PC-3 (cell line): ENCODE measurements around the gene ITGAL. TPM values are rescaled to one million over a fixed set of nuclear protein-coding genes. Genes with fewer than 3 reads are reported as not detected.
"Not testable (repeated sequence)": the region's sequence is repeated elsewhere in the genome, so short reads cannot be mapped to it uniquely, and the experiment has no call there.

Source experiments
- ATAC-seq: fragments of 200-7000 bp; cut with Tn5 transposase; 2 replicates; pipeline ENCODE4 v1.9.1; 2020; ENCODE audit warnings: mild to moderate bottlenecking, moderate library complexity
- BruUV-seq: library from RNA; stranded (reverse); fragments of 400-500 nt; replicated peaks from 2 replicates; lab custom pipeline; 2021; lab: Mats Ljungman, UMichigan
- CTCF ChIA-PET: fragments of 300-600 bp; sonication (Branson Sonifier 250); formaldehyde crosslinking; loops from one replicate; lab custom pipeline; 2022; ENCODE audit warnings: antibody characterized with exemption; lab: Charles Lee
- POLR2A ChIA-PET: fragments of 300-600 bp; sonication (Branson Sonifier 250); formaldehyde crosslinking; loops from one replicate; lab custom pipeline; 2022; ENCODE audit warnings: antibody characterized with exemption; ENCODE audit not compliant: unreplicated experiment; lab: Charles Lee
- DNase-seq: peaks from one replicate; pipeline ENCODE4 v3.0.0-alpha.2; 2015
- H2AFZ ChIP-seq: fragments of 300-600 bp; sonication (generic); 2 replicates; pipeline ENCODE4 v1.6.0; 2016; ENCODE audit warnings: antibody characterized with exemption, low read length
- H3F3A ChIP-seq: fragments of 300-600 bp; sonication (generic); one replicate; pipeline ENCODE4 v1.6.0; 2017; ENCODE audit warnings: antibody characterized with exemption, low read length, control low read depth, mild to moderate bottlenecking; ENCODE audit not compliant: unreplicated experiment
- H3K27ac ChIP-seq: fragments of 300-600 bp; sonication (generic); 2 replicates; pipeline ENCODE4 v1.5.1; 2016; ENCODE audit warnings: mild to moderate bottlenecking, low read length
- H3K27me3 ChIP-seq: fragments of 300-600 bp; sonication (generic); 2 replicates; pipeline ENCODE4 v1.6.1; 2016; ENCODE audit warnings: low read length, mixed read lengths
- H3K36me3 ChIP-seq: fragments of 300-600 bp; sonication (generic); 2 replicates; pipeline ENCODE4 v1.6.1; 2016; ENCODE audit warnings: low read depth, mixed run types, low read length, mixed read lengths
- H3K4me1 ChIP-seq: fragments of 300-600 bp; sonication (generic); 2 replicates; pipeline ENCODE4 v1.5.1; 2016; ENCODE audit warnings: low read length; ENCODE audit not compliant: insufficient read depth
- H3K4me2 ChIP-seq: fragments of 300-600 bp; sonication (generic); 2 replicates; pipeline ENCODE4 v1.6.0; 2016; ENCODE audit warnings: low read length
- H3K4me3 ChIP-seq: fragments of 300-600 bp; sonication (generic); 2 replicates; pipeline ENCODE4 v1.5.1; 2016; ENCODE audit warnings: mild to moderate bottlenecking, low read length, mixed read lengths
- H3K79me2 ChIP-seq: fragments of 300-600 bp; sonication (generic); 2 replicates; pipeline ENCODE4 v1.6.1; 2017; ENCODE audit warnings: low read length, mixed read lengths
- H3K9ac ChIP-seq: fragments of 300-600 bp; sonication (generic); 2 replicates; pipeline ENCODE4 v1.6.0; 2016; ENCODE audit warnings: mild to moderate bottlenecking, low read length
- H3K9me2 ChIP-seq: fragments of 300-600 bp; sonication (generic); replicated peaks from 2 replicates; pipeline ENCODE4 v1.6.1; 2016; ENCODE audit warnings: mixed run types, low read length, mixed read lengths
- H3K9me3 ChIP-seq: fragments of 300-600 bp; sonication (generic); 2 replicates; pipeline ENCODE4 v1.6.1; 2016; ENCODE audit warnings: low read length, mixed read lengths
- H4K20me1 ChIP-seq: fragments of 300-600 bp; sonication (generic); 2 replicates; pipeline ENCODE4 v1.6.1; 2016; ENCODE audit warnings: low read length, mixed read lengths
- CTCF ChIP-seq: fragments of 300-600 bp; sonication (generic); conservative IDR thresholded peaks from 2 replicates; pipeline ENCODE4 v1.5.1; 2017; ENCODE audit warnings: antibody characterized with exemption, low read depth, mild to moderate bottlenecking, low read length
- EZH2 ChIP-seq: fragments of 300-600 bp; sonication (generic); IDR thresholded peaks from one replicate; pipeline ENCODE4 v1.6.1; 2017; ENCODE audit warnings: antibody characterized with exemption, mild to moderate bottlenecking, low read length; ENCODE audit not compliant: unreplicated experiment
- EZH2phosphoT487 ChIP-seq: fragments of 300-600 bp; sonication (generic); IDR thresholded peaks from 2 replicates; pipeline ENCODE4 v1.6.1; 2018; ENCODE audit warnings: mild to moderate bottlenecking, antibody characterized with exemption, low read length, borderline replicate concordance
- intact Hi-C: fragments of 100-400 bp; cut with micrococcal nuclease; formaldehyde crosslinking; loops from 2 replicates; pipeline ENCODE4 v1.9.0; 2023
- total RNA-seq: library from RNA; depleted of rRNA; stranded (reverse); fragments of >200 nt; gene quantifications from 2 replicates; pipeline ENCODE4 v1.2.3, GENCODE V29; 2014

Gene ITGAL
- total RNA-seq, 1 experiment from 2014 or later: not detected

GRCh38 chr16:30458561-30459394, 13.8 kb upstream of the ITGAL start:
- TF ChIP-seq EZH2 (no peak), EZH2phosphoT487 (no peak), CTCF (no peak)
- ATAC-seq: no peak
- no peaks in the 10 kb centered on the region for H3K27me3 ChIP-seq
- DNase-seq: no peak
- no peaks in the 10 kb centered on the region for H3K9me2 ChIP-seq
- no peaks in the 10 kb centered on the region for H3K36me3 ChIP-seq
- H4K20me1 ChIP-seq: no peaks in the 10 kb centered on the region
- H3K27ac ChIP-seq: no peak overlapping the region
- H3K9me3 ChIP-seq: no peaks in the 10 kb centered on the region
- no peaks in the 10 kb centered on the region for H3K4me1 ChIP-seq
- H3K4me3 ChIP-seq: no peak overlapping the region
- H3K4me2 ChIP-seq: no peak overlapping the region
- intact Hi-C loops: no loop called here
- no peak overlapping the region for H3K9ac ChIP-seq
- no peaks in the 10 kb centered on the region for H3K79me2 ChIP-seq
- CTCF ChIA-PET: no interaction called here
- POLR2A ChIA-PET: no interaction called here
- no peaks in the 10 kb centered on the region for H3F3A ChIP-seq
- no TSS peak for BruUV-seq
- H2AFZ ChIP-seq: no peak overlapping the region

- Histone ChIP-seq H3K4me2 (no peak overlapping the region), H3K79me2 (no peaks in the 10 kb centered on the region), H4K20me1 (no peaks in the 10 kb centered on the region), H3K9me2 (no peaks in the 10 kb centered on the region), H3K9me3 (no peaks in the 10 kb centered on the region), H3K36me3 (no peaks in the 10 kb centered on the region), H3K27ac (no peak overlapping the region), H3K4me3 (no peak overlapping the region), H3K4me1 (no peaks in the 10 kb centered on the region), H2AFZ (no peak overlapping the region), H3F3A (no peaks in the 10 kb centered on the region), H3K27me3 (no peaks in the 10 kb centered on the region), H3K9ac (no peak overlapping the region)
- CTCF ChIA-PET: no interaction called here
- BruUV-seq: no TSS peak
- no peak for ATAC-seq
- TF ChIP-seq CTCF (no peak), EZH2 (no peak), EZH2phosphoT487 (no peak)
- no peak for DNase-seq
- intact Hi-C loops: no loop called here
- POLR2A ChIA-PET: no interaction called here
These were observed 13.1 kb upstream of the ITGAL start for GRCh38 chr16:30459456-30459855.

GRCh38 chr16:30461426-30461825, 11.1 kb upstream of the ITGAL start:
- H3K4me3 ChIP-seq, ATAC-seq, H3K9ac ChIP-seq, H3K4me1 ChIP-seq, H3K4me2 ChIP-seq, H3K9me2 ChIP-seq, BruUV-seq, POLR2A ChIA-PET, H3K27me3 ChIP-seq, H3K36me3 ChIP-seq, DNase-seq, H3K79me2 ChIP-seq, H2AFZ ChIP-seq, CTCF ChIA-PET, H3F3A ChIP-seq, H3K9me3 ChIP-seq, intact Hi-C loops, H4K20me1 ChIP-seq, H3K27ac ChIP-seq: not testable (repeated sequence)
